ENCODE measurements around the gene SLC47A2.

DNA sequence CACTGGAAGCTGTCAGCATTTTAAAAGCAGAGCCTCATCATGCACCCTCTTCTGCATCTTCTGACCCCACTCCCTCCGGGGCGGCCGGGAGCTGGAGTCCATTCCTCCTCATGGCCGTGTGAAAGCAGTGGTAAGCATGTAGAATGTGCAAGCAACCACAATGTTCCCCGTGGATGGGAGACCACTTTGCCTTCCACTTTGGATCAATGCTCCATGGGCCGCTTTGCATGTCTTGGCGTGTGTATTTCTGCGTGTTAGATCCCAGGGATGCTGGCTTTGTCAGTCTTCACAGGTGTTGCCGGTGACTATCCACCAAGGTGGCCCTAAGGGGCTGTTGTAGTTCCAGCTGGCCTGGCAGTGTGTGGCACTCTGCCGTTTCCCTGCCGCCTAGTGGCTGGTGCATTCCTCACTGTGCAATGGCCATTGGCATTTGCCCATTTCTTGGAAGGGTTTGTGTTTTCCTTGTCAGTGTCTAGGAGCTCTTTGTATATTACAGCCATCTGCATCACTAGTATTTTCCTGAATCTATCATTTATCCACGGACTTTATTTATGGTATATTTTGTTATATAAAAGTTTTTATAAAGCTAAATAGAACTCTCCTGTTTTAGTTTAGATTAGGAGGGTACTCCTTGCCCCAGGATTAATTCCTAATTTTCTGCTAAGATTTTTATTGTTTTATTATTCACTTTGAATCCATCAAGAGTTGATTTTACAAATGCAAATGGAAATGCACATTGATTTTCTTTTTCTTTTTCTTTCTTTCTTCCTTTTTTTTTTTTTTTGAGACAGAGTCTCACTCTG, 37.5 kb upstream of the SLC47A2 start:
- TF ChIP-seq, protein P1, sequence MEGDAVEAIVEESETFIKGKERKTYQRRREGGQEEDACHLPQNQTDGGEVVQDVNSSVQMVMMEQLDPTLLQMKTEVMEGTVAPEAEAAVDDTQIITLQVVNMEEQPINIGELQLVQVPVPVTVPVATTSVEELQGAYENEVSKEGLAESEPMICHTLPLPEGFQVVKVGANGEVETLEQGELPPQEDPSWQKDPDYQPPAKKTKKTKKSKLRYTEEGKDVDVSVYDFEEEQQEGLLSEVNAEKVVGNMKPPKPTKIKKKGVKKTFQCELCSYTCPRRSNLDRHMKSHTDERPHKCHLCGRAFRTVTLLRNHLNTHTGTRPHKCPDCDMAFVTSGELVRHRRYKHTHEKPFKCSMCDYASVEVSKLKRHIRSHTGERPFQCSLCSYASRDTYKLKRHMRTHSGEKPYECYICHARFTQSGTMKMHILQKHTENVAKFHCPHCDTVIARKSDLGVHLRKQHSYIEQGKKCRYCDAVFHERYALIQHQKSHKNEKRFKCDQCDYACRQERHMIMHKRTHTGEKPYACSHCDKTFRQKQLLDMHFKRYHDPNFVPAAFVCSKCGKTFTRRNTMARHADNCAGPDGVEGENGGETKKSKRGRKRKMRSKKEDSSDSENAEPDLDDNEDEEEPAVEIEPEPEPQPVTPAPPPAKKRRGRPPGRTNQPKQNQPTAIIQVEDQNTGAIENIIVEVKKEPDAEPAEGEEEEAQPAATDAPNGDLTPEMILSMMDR (conservative IDR thresholded peaks at IDR 0.05; ENCODE audit: low read length) = peak; percentile 50
- TF ChIP-seq EZH2phosphoT487 (IDR thresholded peaks at IDR 0.05; ENCODE audit: borderline replicate concordance) = no peak

All from Loucy (cell line).